Upper lobe of right lung (tissue), 1 donor: ENCODE measurements around the gene GRM1. TPM values are rescaled to one million over a fixed set of nuclear protein-coding genes. Genes with fewer than 3 reads are reported as not detected.

Experiments
- ATAC-seq: fragments of 200-7000 bp; cut with Tn5 transposase; one replicate; pipeline ENCODE4 v1.9.1; 2020; ENCODE audit warnings: mild to moderate bottlenecking, moderate library complexity
- DNase-seq: peaks from one replicate; pipeline ENCODE4 v3.0.0-alpha.2; 2020
- H3K27ac ChIP-seq: fragments of 200-600 bp; one replicate; pipeline ENCODE4 v1.8.0; 2022
- H3K27me3 ChIP-seq: fragments of 200-600 bp; one replicate; pipeline ENCODE4 v1.8.0; 2022; ENCODE audit warnings: mild to moderate bottlenecking
- H3K36me3 ChIP-seq: fragments of 200-600 bp; one replicate; pipeline ENCODE4 v1.8.0; 2022
- H3K4me1 ChIP-seq: fragments of 200-600 bp; one replicate; pipeline ENCODE4 v1.8.0; 2022
- H3K4me3 ChIP-seq: fragments of 200-600 bp; one replicate; pipeline ENCODE4 v1.8.0; 2022; ENCODE audit warnings: mild to moderate bottlenecking
- H3K9me3 ChIP-seq: fragments of 200-600 bp; one replicate; pipeline ENCODE4 v1.8.0; 2022
- intact Hi-C: fragments of 100-400 bp; cut with DNase I; formaldehyde crosslinking; loops from one replicate; pipeline ENCODE4 v1.11.0; 2022
- total RNA-seq: library from RNA; stranded (reverse); fragmentation: NEBNext Ultra II Directional; extraction: Animal tissue kit (Norgen Biotek cat#: 25700); gene quantifications from one replicate; pipeline ENCODE4 v1.2.1, GENCODE V29; 2021
- TF ChIP-seq, protein P1 (sequence below): fragments of 200-600 bp; IDR thresholded peaks from one replicate; pipeline ENCODE4 v1.8.0; 2022; ENCODE audit warnings: antibody characterized with exemption
- donor health status: DM: no; HTN: yes; CAD: no; lungs with severe emphysema.

Gene GRM1
- total RNA-seq, 1 donor from 2014 or later: 0.09 TPM

DNA sequence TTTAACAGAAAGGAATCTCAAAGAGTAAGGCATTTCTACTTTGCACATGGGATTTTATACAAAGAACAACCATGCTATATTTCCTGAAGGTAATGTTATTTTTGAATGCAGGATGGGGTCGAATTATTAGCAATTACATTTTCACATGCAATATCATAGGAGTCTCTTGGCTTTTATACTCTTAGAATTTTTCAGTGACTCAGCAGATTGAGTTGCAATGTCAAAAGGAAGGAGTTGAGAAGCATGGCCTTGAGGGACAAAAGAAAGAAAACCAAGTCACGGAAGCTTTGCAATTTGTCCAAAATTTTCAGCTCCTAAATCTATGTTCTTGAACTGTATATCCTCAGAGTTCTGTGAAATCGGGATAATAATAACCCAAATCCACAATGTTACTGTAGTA is 181.1 kb downstream of the GRM1 start:
- intact Hi-C loops: no loop called here
- TF ChIP-seq, protein P1, sequence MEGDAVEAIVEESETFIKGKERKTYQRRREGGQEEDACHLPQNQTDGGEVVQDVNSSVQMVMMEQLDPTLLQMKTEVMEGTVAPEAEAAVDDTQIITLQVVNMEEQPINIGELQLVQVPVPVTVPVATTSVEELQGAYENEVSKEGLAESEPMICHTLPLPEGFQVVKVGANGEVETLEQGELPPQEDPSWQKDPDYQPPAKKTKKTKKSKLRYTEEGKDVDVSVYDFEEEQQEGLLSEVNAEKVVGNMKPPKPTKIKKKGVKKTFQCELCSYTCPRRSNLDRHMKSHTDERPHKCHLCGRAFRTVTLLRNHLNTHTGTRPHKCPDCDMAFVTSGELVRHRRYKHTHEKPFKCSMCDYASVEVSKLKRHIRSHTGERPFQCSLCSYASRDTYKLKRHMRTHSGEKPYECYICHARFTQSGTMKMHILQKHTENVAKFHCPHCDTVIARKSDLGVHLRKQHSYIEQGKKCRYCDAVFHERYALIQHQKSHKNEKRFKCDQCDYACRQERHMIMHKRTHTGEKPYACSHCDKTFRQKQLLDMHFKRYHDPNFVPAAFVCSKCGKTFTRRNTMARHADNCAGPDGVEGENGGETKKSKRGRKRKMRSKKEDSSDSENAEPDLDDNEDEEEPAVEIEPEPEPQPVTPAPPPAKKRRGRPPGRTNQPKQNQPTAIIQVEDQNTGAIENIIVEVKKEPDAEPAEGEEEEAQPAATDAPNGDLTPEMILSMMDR: no peak
- H3K27me3 ChIP-seq: no peaks in the 10 kb centered on the region
- H3K27ac ChIP-seq: no peak overlapping the region
- H3K4me3 ChIP-seq: no peak overlapping the region
- no peaks in the 10 kb centered on the region for H3K4me1 ChIP-seq
- H3K9me3 ChIP-seq: no peaks in the 10 kb centered on the region
- ATAC-seq (no peak), DNase-seq (no peak)
- no peaks in the 10 kb centered on the region for H3K36me3 ChIP-seq

DNA sequence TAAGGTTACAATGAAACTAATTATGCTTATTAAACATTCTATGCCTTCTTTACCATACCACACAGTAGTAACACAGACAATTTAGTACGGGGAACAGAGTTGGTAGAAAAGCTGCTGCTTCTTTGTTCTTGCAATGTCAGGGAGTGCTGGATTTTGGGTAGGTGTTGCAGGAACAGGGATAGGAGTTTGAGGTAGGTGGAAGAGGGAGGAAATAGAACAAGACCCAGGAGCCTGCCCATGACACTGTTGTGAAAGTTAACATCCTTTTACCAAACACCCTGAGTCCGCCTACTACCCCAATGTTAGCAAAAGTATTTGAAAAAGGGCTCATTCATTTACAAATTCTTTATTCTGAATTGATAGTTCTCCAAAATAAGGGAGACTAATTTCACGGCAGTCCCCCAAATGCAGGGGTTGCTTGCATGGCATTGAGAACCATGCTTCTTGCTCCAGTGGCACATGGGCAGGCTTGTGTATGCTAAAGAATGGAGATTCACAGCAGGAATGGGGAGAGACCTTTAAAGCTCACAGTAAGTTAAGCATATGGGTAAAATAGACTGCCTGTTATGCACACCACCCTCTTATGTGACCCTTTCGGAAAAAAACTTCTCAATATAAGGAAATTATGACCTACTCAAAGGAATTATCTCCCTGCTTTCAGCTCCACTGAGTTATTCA is 181.7 kb downstream of the GRM1 start:
- ATAC-seq: no peak
- no peaks in the 10 kb centered on the region for H3K36me3 ChIP-seq
- no peak overlapping the region for H3K4me3 ChIP-seq
- H3K27ac ChIP-seq: no peak overlapping the region
- no peak for DNase-seq
- intact Hi-C loops: no loop called here
- TF ChIP-seq, protein P1: no peak
- H3K9me3 ChIP-seq: no peaks in the 10 kb centered on the region
- H3K4me1 ChIP-seq: no peaks in the 10 kb centered on the region
- no peaks in the 10 kb centered on the region for H3K27me3 ChIP-seq

GRCh38 chr6:146211646-146212045 is 182.8 kb downstream of the GRM1 start:
- DNase-seq (no peak), ATAC-seq (no peak)
- no peaks in the 10 kb centered on the region for H3K36me3 ChIP-seq
- no peaks in the 10 kb centered on the region for H3K9me3 ChIP-seq
- H3K27ac ChIP-seq: no peak overlapping the region
- H3K4me1 ChIP-seq: no peaks in the 10 kb centered on the region
- H3K4me3 ChIP-seq: no peak overlapping the region
- intact Hi-C loops: no loop called here
- no peaks in the 10 kb centered on the region for H3K27me3 ChIP-seq
- TF ChIP-seq, protein P1: no peak

- Histone ChIP-seq H3K9me3 (no peaks in the 10 kb centered on the region), H3K36me3 (no peaks in the 10 kb centered on the region), H3K27ac (no peak overlapping the region), H3K27me3 (no peaks in the 10 kb centered on the region), H3K4me1 (no peaks in the 10 kb centered on the region), H3K4me3 (no peak overlapping the region)
- TF ChIP-seq, protein P1: no peak
- ATAC-seq: no peak
- intact Hi-C loops: no loop called here
- DNase-seq: no peak
Observed at GRCh38 chr6:146212781-146213180, 183.9 kb downstream of the GRM1 start.

DNA sequence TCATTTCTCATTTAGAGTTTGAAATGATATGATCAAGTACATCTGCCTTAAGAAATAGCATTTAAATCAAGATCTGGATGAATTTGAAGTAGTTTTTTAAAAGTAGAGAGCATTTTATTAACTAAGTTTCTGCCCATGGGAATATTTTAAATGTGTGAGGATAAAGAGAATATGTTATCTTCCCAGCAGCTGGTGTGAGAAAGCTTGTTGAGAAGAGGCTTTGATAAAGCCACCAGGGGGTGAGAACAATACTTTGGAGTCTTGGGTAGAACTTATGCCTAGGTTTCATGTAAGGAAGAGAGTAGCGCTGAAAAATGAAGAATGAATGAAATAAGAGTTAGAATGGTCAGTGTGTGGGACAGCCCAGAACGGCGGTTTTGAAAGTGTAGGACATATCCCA is 190.2 kb downstream of the GRM1 start:
- no peaks in the 10 kb centered on the region for H3K4me1 ChIP-seq
- H3K27ac ChIP-seq: no peak overlapping the region
- no peaks in the 10 kb centered on the region for H3K36me3 ChIP-seq
- H3K4me3 ChIP-seq: no peak overlapping the region
- DNase-seq (no peak), ATAC-seq (no peak)
- no peaks in the 10 kb centered on the region for H3K9me3 ChIP-seq
- TF ChIP-seq, protein P1: no peak
- intact Hi-C loops: no loop called here
- H3K27me3 ChIP-seq: no peaks in the 10 kb centered on the region

GRCh38 chr6:146224449-146224848 is 195.6 kb downstream of the GRM1 start:
- intact Hi-C loops: no loop called here
- TF ChIP-seq, protein P1: no peak

More at GRCh38 chr6:146224449-146224848, 195.6 kb downstream of the GRM1 start:
- no peaks in the 10 kb centered on the region for H3K4me1 ChIP-seq
- H3K4me3 ChIP-seq: no peak overlapping the region
- H3K36me3 ChIP-seq: no peaks in the 10 kb centered on the region
- H3K27me3 ChIP-seq: no peaks in the 10 kb centered on the region
- no peak overlapping the region for H3K27ac ChIP-seq
- no peaks in the 10 kb centered on the region for H3K9me3 ChIP-seq
- ATAC-seq: no peak
- no peak for DNase-seq
